Measurements from ENCODE around the gene TRIM22.

GRCh38 chr11:5684646-5685362 lies 4.8 kb upstream of the TRIM22 start, which contains the start of gene TRIM5:
- no peak for TF ChIP-seq REST (IDR thresholded peaks at IDR 0.05; ENCODE audit: low read depth)
- TF ChIP-seq NFIC (IDR thresholded peaks at IDR 0.05), result no peak
- TF ChIP-seq EGR1 (IDR thresholded peaks at IDR 0.05), result peak; percentile 77
- TF ChIP-seq CEBPB (IDR thresholded peaks at IDR 0.05), result no peak
- TF ChIP-seq RAD21 (IDR thresholded peaks at IDR 0.05; ENCODE audit: low read depth), result peak; percentile 58
- no peak for TF ChIP-seq CREB1 (IDR thresholded peaks at IDR 0.05; ENCODE audit: low read depth)
- TF ChIP-seq TAF1 (IDR thresholded peaks at IDR 0.05; ENCODE audit: low read depth), result no peak
- no peak for TF ChIP-seq EP300 (IDR thresholded peaks at IDR 0.05; ENCODE audit: borderline replicate concordance)
